H9 (cell line): Measurements from ENCODE around the gene DAPK2. TPM values are rescaled to one million over a fixed set of nuclear protein-coding genes. Genes with fewer than 3 reads are reported as not detected.

Experiments used
- DNase-seq: peaks from one replicate; pipeline ENCODE4 v3.0.0-alpha.2; 2017
- H2AFZ ChIP-seq: one replicate; pipeline ENCODE4 v1.6.1; 2013; ENCODE audit warnings: mild to moderate bottlenecking, low read length, control low read depth, moderate library complexity
- H2AK5ac ChIP-seq: 2 replicates; pipeline ENCODE4 v1.6.1; 2013; ENCODE audit warnings: low read length, control low read depth, mixed read lengths; ENCODE audit not compliant: insufficient read length
- H2BK120ac ChIP-seq: one replicate; pipeline ENCODE4 v1.6.1; 2013; ENCODE audit warnings: low read depth, mild to moderate bottlenecking, low read length, control low read depth, inconsistent platforms; ENCODE audit not compliant: poor library complexity, severe bottlenecking
- H2BK12ac ChIP-seq: 2 replicates; pipeline ENCODE4 v1.6.1; 2013; ENCODE audit warnings: low read length, control low read depth, mixed read lengths, low read depth; ENCODE audit not compliant: insufficient read length
- H2BK15ac ChIP-seq: 2 replicates; pipeline ENCODE4 v1.6.1; 2013; ENCODE audit warnings: low read depth, low read length, control low read depth
- H2BK20ac ChIP-seq: one replicate; pipeline ENCODE4 v1.6.1; 2013; ENCODE audit warnings: low read depth, mild to moderate bottlenecking, low read length, control low read depth, inconsistent platforms; ENCODE audit not compliant: poor library complexity, severe bottlenecking
- H2BK5ac ChIP-seq: 2 replicates; pipeline ENCODE4 v1.6.1; 2013; ENCODE audit warnings: low read length, control low read depth, mixed read lengths; ENCODE audit not compliant: insufficient read length
- H3K14ac ChIP-seq: 2 replicates; pipeline ENCODE4 v1.6.1; 2013; ENCODE audit warnings: low read length, control low read depth; ENCODE audit not compliant: insufficient read depth
- H3K18ac ChIP-seq: 2 replicates; pipeline ENCODE4 v1.6.1; 2013; ENCODE audit warnings: low read depth, mild to moderate bottlenecking, mixed read lengths, low read length, control low read depth; ENCODE audit not compliant: insufficient read length
- H3K23ac ChIP-seq: 2 replicates; pipeline ENCODE4 v1.6.1; 2013; ENCODE audit warnings: low read length, control low read depth, mixed read lengths, low read depth; ENCODE audit not compliant: insufficient read length
- H3K23me2 ChIP-seq: 2 replicates; pipeline ENCODE4 v1.6.1; 2013; ENCODE audit warnings: low read depth, mild to moderate bottlenecking, mixed read lengths, low read length, control low read depth; ENCODE audit not compliant: insufficient read length, poor library complexity, severe bottlenecking
- H3K27ac ChIP-seq: 2 replicates; pipeline ENCODE4 v1.5.1; 2013; ENCODE audit warnings: low read length, control low read depth, mixed read lengths, low read depth; ENCODE audit not compliant: insufficient read length
- H3K27me3 ChIP-seq: 2 replicates; pipeline ENCODE4 v1.6.1; 2013; ENCODE audit warnings: low read length, control low read depth, inconsistent platforms; ENCODE audit not compliant: insufficient read depth
- H3K4ac ChIP-seq: 2 replicates; pipeline ENCODE4 v1.6.1; 2013; ENCODE audit warnings: low read depth, mild to moderate bottlenecking, control low read depth, inconsistent platforms, low read length, moderate library complexity
- H3K4me1 ChIP-seq: 2 replicates; pipeline ENCODE4 v1.6.1; 2013; ENCODE audit warnings: low read length, control low read depth, inconsistent platforms; ENCODE audit not compliant: insufficient read depth
- H3K4me2 ChIP-seq: 2 replicates; pipeline ENCODE4 v1.6.1; 2013; ENCODE audit warnings: low read length, control low read depth, mixed read lengths; ENCODE audit not compliant: insufficient read length, insufficient read depth
- H3K56ac ChIP-seq: 2 replicates; pipeline ENCODE4 v1.6.1; 2013; ENCODE audit warnings: low read depth, mild to moderate bottlenecking, mixed read lengths, low read length, control low read depth; ENCODE audit not compliant: insufficient read length
- H3K79me1 ChIP-seq: 2 replicates; pipeline ENCODE4 v1.6.1; 2013; ENCODE audit warnings: low read depth, mild to moderate bottlenecking, moderate library complexity, low read length, control low read depth, inconsistent platforms; ENCODE audit not compliant: insufficient read depth, poor library complexity, severe bottlenecking
- H3K79me2 ChIP-seq: 2 replicates; pipeline ENCODE4 v1.6.1; 2013; ENCODE audit warnings: low read length, control low read depth, inconsistent platforms; ENCODE audit not compliant: insufficient read depth
- H3K9ac ChIP-seq: 2 replicates; pipeline ENCODE4 v1.6.1; 2013; ENCODE audit warnings: low read length, control low read depth, mixed read lengths; ENCODE audit not compliant: insufficient read length; ENCODE audit errors: extremely low read depth
- H3K9me3 ChIP-seq: one replicate; pipeline ENCODE4 v1.6.1; 2013; ENCODE audit warnings: low read depth, low read length, inconsistent platforms; ENCODE audit not compliant: control insufficient read depth
- H3T11ph ChIP-seq: one replicate; pipeline ENCODE4 v1.6.1; 2013; ENCODE audit warnings: mild to moderate bottlenecking, low read length, control low read depth, inconsistent platforms
- H4K20me1 ChIP-seq: one replicate; pipeline ENCODE4 v1.6.1; 2013; ENCODE audit not compliant: control insufficient read depth, insufficient read length, insufficient read depth
- H4K5ac ChIP-seq: 2 replicates; pipeline ENCODE4 v1.6.1; 2013; ENCODE audit warnings: low read depth, mild to moderate bottlenecking, mixed read lengths, low read length, control low read depth; ENCODE audit not compliant: insufficient read length
- H4K8ac ChIP-seq: replicated peaks from 2 replicates; pipeline ENCODE4 v1.6.1; 2013; ENCODE audit warnings: low read length, control low read depth, mixed read lengths, low read depth; ENCODE audit not compliant: insufficient read length
- H4K91ac ChIP-seq: 2 replicates; pipeline ENCODE4 v1.6.1; 2013; ENCODE audit warnings: low read depth, mild to moderate bottlenecking, moderate library complexity, mixed read lengths, low read length, control low read depth; ENCODE audit not compliant: insufficient read length
- H3K27ac Mint-ChIP-seq, 3 experiments: 2 replicates in 2 of 3; 3 replicates in 1 of 3; pipeline ENCODE4 v1.8.0; 2020 to 2021; ENCODE audit warnings: mixed read lengths in 3 of 3, mild to moderate bottlenecking in 1 of 3, moderate library complexity in 1 of 3
- H3K27me3 Mint-ChIP-seq: 2 replicates; pipeline ENCODE4 v1.8.0; 2021; ENCODE audit warnings: low read depth, mild to moderate bottlenecking, moderate library complexity, mixed read lengths
- H3K36me3 Mint-ChIP-seq, 3 experiments: 2 replicates in 2 of 3; 3 replicates in 1 of 3; pipeline ENCODE4 v1.8.0; 2020 to 2021; ENCODE audit warnings: low read depth in 3 of 3, mixed read lengths in 3 of 3; ENCODE audit not compliant: insufficient read depth in 1 of 3
- H3K4me1 Mint-ChIP-seq, 2 experiments: 2 replicates each; pipeline ENCODE4 v1.8.0; 2020; ENCODE audit warnings: mixed read lengths in 2 of 2
- H3K4me3 Mint-ChIP-seq, 2 experiments: 2 replicates in 1 of 2; 3 replicates in 1 of 2; pipeline ENCODE4 v1.8.0; 2020 to 2021; ENCODE audit warnings: mild to moderate bottlenecking in 2 of 2, mixed read lengths in 2 of 2, moderate library complexity in 1 of 2
- H3K9me3 Mint-ChIP-seq, 2 experiments: 2 replicates in 1 of 2; 3 replicates in 1 of 2; pipeline ENCODE4 v1.8.0; 2020; ENCODE audit warnings: mild to moderate bottlenecking in 2 of 2, mixed read lengths in 2 of 2, moderate library complexity in 1 of 2
- CTCF ChIP-seq: fragments of 200-600 bp; sonication (generic); conservative IDR thresholded peaks from 3 replicates; pipeline ENCODE4 v1.8.0; 2021; ENCODE audit warnings: antibody characterized with exemption, mild to moderate bottlenecking
- WGBS: extraction: QIAGEN DNeasy Blood & Tissue Kit; methylation state at CpG from one replicate; pipeline ENCODE4 v1.1.7; 2013; ENCODE audit warnings: missing lambda C conversion rate, low lambda C conversion rate, mixed read lengths; ENCODE audit not compliant: insufficient read length; ENCODE audit errors: extremely low coverage; 5-methylcytosine and 5-hydroxymethylcytosine counted together
- total RNA-seq: library from RNA; stranded (reverse); gene quantifications from 2 replicates; pipeline ENCODE4 v1.2.1, GENCODE V29; 2021

The DAPK2 gene
- total RNA-seq, 1 experiment from 2014 or later: 3.5 TPM

DNA sequence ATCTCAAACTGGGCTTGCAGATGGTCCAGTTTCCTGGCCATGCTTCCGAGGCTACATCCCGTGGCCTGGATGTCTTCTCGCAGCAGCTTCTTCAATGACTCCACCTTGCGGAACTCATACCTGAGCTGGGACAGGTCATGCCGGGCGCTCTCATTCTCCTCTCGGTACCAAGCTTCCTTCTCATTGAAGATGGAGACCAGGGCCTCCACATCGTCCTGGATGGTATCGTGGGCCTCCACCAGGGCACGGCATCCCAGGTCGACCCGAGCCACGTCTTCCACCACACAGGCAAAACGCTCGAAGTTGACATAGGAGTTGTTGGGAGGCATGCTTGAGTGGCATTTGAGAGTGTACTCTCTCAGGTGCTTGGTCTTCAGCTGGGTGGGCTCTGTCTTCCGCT, 123.4 kb downstream of the DAPK2 start:
- H3K4me3 Mint-ChIP-seq: no peak overlapping the region; a peak in 1 of 5 replicates
- no peak overlapping the region for H3K9ac ChIP-seq
- no peak overlapping the region for H2AFZ ChIP-seq
- no peaks in the 10 kb centered on the region for H3K9me3 ChIP-seq
- H3K27me3 Mint-ChIP-seq: no peaks in the 10 kb centered on the region
- H2BK12ac ChIP-seq: no peak overlapping the region
- no peak overlapping the region for H3K14ac ChIP-seq
- no peak overlapping the region for H3K4ac ChIP-seq
- no peaks in the 10 kb centered on the region for H4K20me1 ChIP-seq
- no peaks in the 10 kb centered on the region; a peak in 1 of 7 replicates for H3K36me3 Mint-ChIP-seq
- no peak overlapping the region for H4K5ac ChIP-seq
- no peak overlapping the region for H3K18ac ChIP-seq
- H2BK5ac ChIP-seq: no peak overlapping the region
- H3K4me1 ChIP-seq: peaks cover 3% of the 10 kb centered on the region; the same call in 1 of the 2 replicates
- H3K4me1 Mint-ChIP-seq: peaks cover 18 to 32% of the 10 kb centered on the region in 2 experiments
- H3K4me2 ChIP-seq: no peak overlapping the region
- no peaks in the 10 kb centered on the region for H3K79me1 ChIP-seq
- no peak overlapping the region for H2AK5ac ChIP-seq
- H3K56ac ChIP-seq: no peak overlapping the region
- H3K79me2 ChIP-seq: no peaks in the 10 kb centered on the region
- no peak for TF ChIP-seq CTCF
- peaks cover 3% of the 10 kb centered on the region; the same call in 1 of the 2 replicates for H3K27me3 ChIP-seq
- no peak overlapping the region for H2BK120ac ChIP-seq
- no peaks in the 10 kb centered on the region for H3K9me3 Mint-ChIP-seq
- no peak overlapping the region for H3K23ac ChIP-seq
- no peak overlapping the region for H2BK15ac ChIP-seq
- H2BK20ac ChIP-seq: no peak overlapping the region
- no peak overlapping the region for H3K27ac ChIP-seq
- no peak overlapping the region for H4K8ac ChIP-seq
- no CpG with 5 or more reads among the region's 16 CpGs for WGBS
- no peaks in the 10 kb centered on the region for H3K23me2 ChIP-seq
- H4K91ac ChIP-seq: no peak overlapping the region
- no peak for DNase-seq
- H3T11ph ChIP-seq: no peak overlapping the region
- H3K27ac Mint-ChIP-seq: 0 out of 7 replicates have a peak overlapping the region, but pooled peaks of 1 of the 3 experiments have one; percentile 28
